H1 (cell line): ENCODE data around the gene EDC3. TPM values are rescaled to one million over a fixed set of nuclear protein-coding genes. Genes with fewer than 3 reads are reported as not detected.

Source experiments
- CTCF ChIA-PET: fragments of 300-600 bp; sonication (Branson Sonifier 250); formaldehyde crosslinking; loops from one replicate; lab custom pipeline; 2021; ENCODE audit not compliant: partially characterized antibody; lab: Charles Lee
- POLR2A ChIA-PET: fragments of 300-600 bp; sonication (Branson Sonifier 250); formaldehyde crosslinking; loops from one replicate; lab custom pipeline; 2021; ENCODE audit warnings: inconsistent platforms; ENCODE audit not compliant: partially characterized antibody; lab: Charles Lee
- DNase-seq, 2 experiments: peaks; one replicate each; pipeline versions ENCODE4 v3.0.0 to v3.0.0-alpha.2; 2010 to 2022; ENCODE audit warnings: low spot score in 2 of 2, low read depth in 1 of 2, mixed read lengths in 1 of 2
- FAIRE-seq: peaks from 2 replicates; lab custom pipeline; 2011; peaks lifted over from hg19 to GRCh38; lab: Jason Lieb, UNC
- H2AFZ ChIP-seq: 2 replicates; pipeline ENCODE4 v1.8.1; 2012; ENCODE audit warnings: low read length, inconsistent platforms
- H2AK5ac ChIP-seq: 2 replicates; pipeline ENCODE4 v1.6.1; 2013; ENCODE audit warnings: low read depth, low read length
- H2BK120ac ChIP-seq: replicated peaks from 2 replicates; pipeline ENCODE3; 2013; ENCODE audit warnings: low read depth, low read length, inconsistent platforms
- H2BK12ac ChIP-seq: 2 replicates; pipeline ENCODE4 v1.6.1; 2013; ENCODE audit warnings: low read depth, low read length
- H2BK15ac ChIP-seq: 2 replicates; pipeline ENCODE4 v1.6.1; 2013; ENCODE audit warnings: low read length
- H2BK20ac ChIP-seq: 2 replicates; pipeline ENCODE4 v1.6.1; 2013; ENCODE audit warnings: low read length
- H2BK5ac ChIP-seq: 2 replicates; pipeline ENCODE4 v1.6.1; 2013; ENCODE audit warnings: low read depth, low read length
- H3K14ac ChIP-seq: 2 replicates; pipeline ENCODE4 v1.6.1; 2013; ENCODE audit warnings: inconsistent platforms; ENCODE audit not compliant: insufficient read length
- H3K18ac ChIP-seq: 2 replicates; pipeline ENCODE4 v1.6.1; 2013; ENCODE audit warnings: low read length; ENCODE audit errors: extremely low read depth
- H3K23ac ChIP-seq: 2 replicates; pipeline ENCODE4 v1.6.1; 2013; ENCODE audit warnings: inconsistent platforms; ENCODE audit not compliant: insufficient read length
- H3K23me2 ChIP-seq: 2 replicates; pipeline ENCODE4 v1.6.1; 2013; ENCODE audit warnings: low read depth, low read length
- H3K27ac ChIP-seq: 2 replicates; pipeline ENCODE4 v1.6.1; 2011; ENCODE audit warnings: low read depth, low read length, inconsistent platforms
- H3K27me3 ChIP-seq, 4 experiments: replicated peaks in 1 of 4; 1 replicate in 1 of 4; 2 replicates in 3 of 4; pipeline versions ENCODE4 v1.6.1 to v1.8.1; 2011 to 2013; ENCODE audit warnings: low read length in 3 of 4, mild to moderate bottlenecking in 3 of 4, inconsistent platforms in 2 of 4, mixed read lengths in 2 of 4, moderate library complexity in 1 of 4; ENCODE audit not compliant: control insufficient read depth in 3 of 4, insufficient read depth in 3 of 4; ENCODE audit errors: extremely low read depth in 1 of 4
- H3K36me3 ChIP-seq, 4 experiments: 2 replicates each; pipeline versions ENCODE4 v1.6.1 to v1.8.1; 2011 to 2013; ENCODE audit warnings: mild to moderate bottlenecking in 4 of 4, low read length in 3 of 4, moderate library complexity in 2 of 4, control low read depth in 1 of 4, inconsistent platforms in 1 of 4; ENCODE audit not compliant: insufficient read depth in 4 of 4, control insufficient read depth in 2 of 4
- H3K4ac ChIP-seq: replicated peaks from 2 replicates; pipeline ENCODE3; 2013; ENCODE audit warnings: low read length, low read depth, mixed read lengths, inconsistent platforms; ENCODE audit not compliant: insufficient read length
- H3K4me1 ChIP-seq, 4 experiments: replicated peaks in 1 of 4; 1 replicate in 1 of 4; 2 replicates in 3 of 4; pipeline versions ENCODE4 v1.6.1 to v1.8.1; 2011 to 2013; ENCODE audit warnings: low read length in 3 of 4, inconsistent platforms in 2 of 4, mixed read lengths in 1 of 4; ENCODE audit not compliant: insufficient read depth in 4 of 4, control insufficient read depth in 3 of 4
- H3K4me2 ChIP-seq, 2 experiments: 2 replicates each; pipeline versions ENCODE4 v1.6.1 to v1.8.1; 2011 to 2013; ENCODE audit warnings: low read depth in 2 of 2, low read length in 2 of 2, control low read depth in 1 of 2, inconsistent platforms in 1 of 2, mild to moderate bottlenecking in 1 of 2; ENCODE audit not compliant: insufficient read depth in 1 of 2
- H3K4me3 ChIP-seq, 4 experiments: fragments of 200-600, 300-600 bp in 1 of 4; sonication (generic), shearing (Covaris generic), sonication (Bioruptor Twin) in 1 of 4; 2 replicates each; pipeline versions ENCODE4 v1.5.1 to v1.8.1; 2011 to 2016; ENCODE audit warnings: low read length in 4 of 4, low read depth in 3 of 4, control low read depth in 2 of 4, inconsistent platforms in 2 of 4, mild to moderate bottlenecking in 2 of 4, mixed read lengths in 1 of 4, moderate library complexity in 1 of 4; ENCODE audit not compliant: insufficient read depth in 2 of 4; ENCODE audit errors: extremely low read depth in 1 of 4
- H3K56ac ChIP-seq: replicated peaks from 2 replicates; pipeline ENCODE3; 2013; ENCODE audit warnings: low read depth, mild to moderate bottlenecking, mixed read lengths, low read length, inconsistent platforms; ENCODE audit not compliant: insufficient read length
- H3K79me1 ChIP-seq: 2 replicates; pipeline ENCODE4 v1.6.1; 2013; ENCODE audit warnings: low read depth, low read length, control low read depth
- H3K79me2 ChIP-seq, 2 experiments: 2 replicates each; pipeline versions ENCODE4 v1.6.1 to v1.8.1; 2012 to 2013; ENCODE audit warnings: low read length in 2 of 2, mild to moderate bottlenecking in 2 of 2, inconsistent platforms in 1 of 2; ENCODE audit not compliant: insufficient read depth in 2 of 2, control insufficient read depth in 1 of 2
- H3K9ac ChIP-seq, 4 experiments: replicated peaks in 1 of 4; 1 replicate in 1 of 4; 2 replicates in 3 of 4; pipeline versions ENCODE4 v1.6.1 to v1.8.1; 2011 to 2013; ENCODE audit warnings: low read depth in 3 of 4, low read length in 3 of 4, control low read depth in 2 of 4, mild to moderate bottlenecking in 2 of 4, moderate library complexity in 2 of 4, inconsistent platforms in 1 of 4; ENCODE audit errors: extremely low read depth in 1 of 4
- H3K9me3 ChIP-seq, 2 experiments: 2 replicates each; pipeline versions ENCODE4 v1.6.1 to v1.8.1; 2012 to 2013; ENCODE audit warnings: mild to moderate bottlenecking in 2 of 2, moderate library complexity in 2 of 2, control low read depth in 1 of 2, inconsistent platforms in 1 of 2, low read depth in 1 of 2, low read length in 1 of 2, mixed read lengths in 1 of 2; ENCODE audit not compliant: insufficient read depth in 2 of 2
- H4K20me1 ChIP-seq, 2 experiments: replicated peaks in 1 of 2; 2 replicates each; pipeline versions ENCODE3 to v1.8.1; 2011 to 2013; ENCODE audit warnings: inconsistent platforms in 2 of 2, low read length in 2 of 2, mild to moderate bottlenecking in 1 of 2; ENCODE audit not compliant: insufficient read depth in 2 of 2, control insufficient read depth in 1 of 2
- H4K5ac ChIP-seq: 2 replicates; pipeline ENCODE4 v1.6.1; 2013; ENCODE audit warnings: low read length, low read depth, mixed read lengths, inconsistent platforms; ENCODE audit not compliant: insufficient read length
- H4K8ac ChIP-seq: 2 replicates; pipeline ENCODE4 v1.8.0; 2013; ENCODE audit warnings: mild to moderate bottlenecking, moderate library complexity, low read length, inconsistent platforms; ENCODE audit not compliant: insufficient read depth; ENCODE audit errors: extremely low read depth
- H4K91ac ChIP-seq: replicated peaks from 2 replicates; pipeline ENCODE3; 2013; ENCODE audit warnings: low read length, mixed read lengths, inconsistent platforms; ENCODE audit not compliant: insufficient read length
- BRCA1 ChIP-seq: IDR thresholded peaks from 2 replicates; pipeline ENCODE4 v1.6.1; 2012; ENCODE audit warnings: low read depth, low read length, improper control_type of control experiment
- CBX8 ChIP-seq: fragments of 300-800, 300-1000 bp; sonication (generic); IDR thresholded peaks from 2 replicates; pipeline ENCODE4 v1.7.1; 2016; ENCODE audit warnings: low read depth, low read length, borderline replicate concordance
- CHD1 ChIP-seq: IDR thresholded peaks from 2 replicates; pipeline ENCODE4 v1.6.1; 2012; ENCODE audit warnings: low read depth, low read length, improper control_type of control experiment
- HDAC2 ChIP-seq, 2 experiments: fragments of 300-600 bp in 1 of 2; sonication (generic) in 1 of 2; IDR thresholded peaks; 2 replicates each; pipeline ENCODE4 v1.6.1; 2011 to 2012; ENCODE audit warnings: low read depth in 2 of 2, low read length in 2 of 2, mild to moderate bottlenecking in 2 of 2, moderate library complexity in 2 of 2, borderline replicate concordance in 1 of 2, inconsistent platforms in 1 of 2
- HDAC6 ChIP-seq: IDR thresholded peaks from one replicate; pipeline ENCODE4 v1.7.1; 2012; ENCODE audit warnings: low read depth, mild to moderate bottlenecking, inconsistent platforms, low read length, moderate library complexity
- JUN ChIP-seq: IDR thresholded peaks from 2 replicates; pipeline ENCODE4 v1.6.1; 2011; ENCODE audit warnings: low read depth, mild to moderate bottlenecking, improper control_type of control experiment, low read length
- RAD21 ChIP-seq, 2 experiments: IDR thresholded peaks in 1 of 2; conservative IDR thresholded peaks in 1 of 2; 2 replicates each; pipeline ENCODE4 v1.6.1; 2011; ENCODE audit warnings: low read depth in 2 of 2, low read length in 2 of 2, improper control_type of control experiment in 1 of 2, inconsistent platforms in 1 of 2, mild to moderate bottlenecking in 1 of 2, moderate library complexity in 1 of 2
- SP1 ChIP-seq: IDR thresholded peaks from 2 replicates; pipeline ENCODE4 v1.6.1; 2011; ENCODE audit warnings: low read depth, low read length
- SRF ChIP-seq: IDR thresholded peaks from 2 replicates; pipeline ENCODE4 v1.6.1; 2011; ENCODE audit warnings: mild to moderate bottlenecking, low read depth, low read length, moderate library complexity
- TBP ChIP-seq: IDR thresholded peaks from 2 replicates; pipeline ENCODE4 v1.6.1; 2011; ENCODE audit warnings: low read depth, low read length, improper control_type of control experiment
- TCF12 ChIP-seq: IDR thresholded peaks from 2 replicates; pipeline ENCODE4 v1.6.1; 2011; ENCODE audit warnings: low read depth, mild to moderate bottlenecking, low read length
- WGBS, 2 experiments: shearing (Covaris generic) in 1 of 2; methylation state at CpG; one replicate each; pipeline versions ENCODE4 v1.1.6 to v1.1.7; 2013 to 2015; ENCODE audit warnings: low lambda C conversion rate in 2 of 2, mixed read lengths in 2 of 2, inconsistent platforms in 1 of 2, low coverage in 1 of 2, missing lambda C conversion rate in 1 of 2; ENCODE audit not compliant: insufficient replicate concordance in 2 of 2, insufficient coverage in 1 of 2, insufficient read length in 1 of 2; ENCODE audit errors: extremely low coverage in 1 of 2, missing lambda C conversion rate in 1 of 2; 5-methylcytosine and 5-hydroxymethylcytosine counted together
- polyA plus RNA-seq, 7 experiments: library from polyadenylated mRNA; depleted of rRNA in 3 of 7; stranded (reverse) in 5 of 7; unstranded in 2 of 7; fragments of >200 nt in 5 of 7; fragments of 200-250 nt in 2 of 7; gene quantifications; 1 replicate in 5 of 7; 2 replicates in 1 of 7; 4 replicates in 1 of 7; pipeline versions ENCODE4 v1.2.1 to v1.2.3, GENCODE V29; 2011 to 2013; ENCODE audit warnings: missing spikeins in 2 of 7, mixed read lengths in 2 of 7
- total RNA-seq: library from RNA; stranded (reverse); fragmentation: NEBNext Ultra II Directional; extraction: Animal tissue kit (Norgen Biotek cat#: 25700); gene quantifications from 2 replicates; pipeline ENCODE4 v1.2.1, GENCODE V29; 2021
- TF ChIP-seq, protein P1 (sequence below): IDR thresholded peaks from 2 replicates; pipeline ENCODE4 v1.6.1; 2011; ENCODE audit warnings: low read length, improper control_type of control experiment

EDC3 gene
- total and polyA plus RNA-seq, 2 of the 8 experiments (the other 6 are each of a cell fraction or from before 2014, with no cell fraction given): 45.0 to 50.8 TPM

DNA sequence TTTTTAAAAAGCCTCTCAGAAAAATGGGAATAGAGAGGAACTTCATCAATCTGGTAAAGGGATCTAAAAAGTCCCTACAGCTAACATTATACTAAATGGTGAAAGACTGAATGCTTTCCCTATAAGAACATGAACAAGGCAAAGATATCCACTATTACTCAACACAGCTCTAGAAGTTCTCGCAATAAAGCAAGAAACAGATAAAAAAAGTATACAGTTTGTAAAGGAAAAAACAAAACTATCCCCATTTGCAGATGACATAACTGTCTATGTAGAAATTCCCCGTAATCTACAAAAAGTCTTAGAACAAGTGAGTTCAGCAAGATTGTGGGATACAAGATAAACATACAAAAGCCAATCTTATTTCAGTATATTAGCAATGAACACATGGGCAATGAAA lies 15.4 kb downstream of the EDC3 start:
- Histone ChIP-seq H3K18ac (no peak overlapping the region), H3K9ac (no peak overlapping the region), H3K4me2 (no peak overlapping the region), H3K79me2 (peaks cover 0 to 48% of the 10 kb centered on the region in 2 experiments; a peak in 3 of 4 replicates), H2BK20ac (no peak overlapping the region), H3K4ac (no peak overlapping the region), H3K36me3 (no peaks in the 10 kb centered on the region; a peak in 2 of 8 replicates), H3K9me3 (no peaks in the 10 kb centered on the region; a peak in 1 of 4 replicates), H2AFZ (no peak overlapping the region), H2BK120ac (no peak overlapping the region), H2BK5ac (no peak overlapping the region), H4K20me1 (no peaks in the 10 kb centered on the region), H2BK15ac (no peak overlapping the region), H2BK12ac (no peak overlapping the region), H3K27me3 (no peaks in the 10 kb centered on the region), H3K79me1 (no peaks in the 10 kb centered on the region; the same call in 1 of the 2 replicates), H3K23ac (no peak overlapping the region), H3K23me2 (no peaks in the 10 kb centered on the region), H4K5ac (no peak overlapping the region), H3K4me3 (no peak overlapping the region), H3K4me1 (no peaks in the 10 kb centered on the region), H3K56ac (no peak overlapping the region), H4K8ac (no peak overlapping the region), H2AK5ac (no peak overlapping the region), H3K14ac (no peak overlapping the region), H4K91ac (no peak overlapping the region), H3K27ac (no peak overlapping the region)
- no peak for DNase-seq
- no peak for FAIRE-seq
- CTCF ChIA-PET: interaction anchor here (0.6 kb wide), 1 partner anchor 86 kb away, joined by 3 read pairs; no protein-coding TSS in a partner anchor
- 96% methylated on average over 2 of the region's 2 CpGs; no CpG with 5 or more reads in 1 of the 2 experiments for WGBS, 2 experiments
- TF ChIP-seq HDAC2 (IDR thresholded peaks at IDR 0.05; ENCODE audit: borderline replicate concordance in 1 of 2, low read depth in 2 of 2, low read length in 2 of 2) (no peak), RAD21 (IDR thresholded peaks at IDR 0.05 in 1 of 2, conservative IDR thresholded peaks at IDR 0.05 in 1 of 2; ENCODE audit: low read depth in 2 of 2, low read length in 2 of 2) (no peak), SRF (no peak), JUN (no peak), TCF12 (no peak), CBX8 (no peak), SP1 (no peak), HDAC6 (no peak), CHD1 (no peak), TBP (no peak), BRCA1 (no peak)
- TF ChIP-seq, protein P1, sequence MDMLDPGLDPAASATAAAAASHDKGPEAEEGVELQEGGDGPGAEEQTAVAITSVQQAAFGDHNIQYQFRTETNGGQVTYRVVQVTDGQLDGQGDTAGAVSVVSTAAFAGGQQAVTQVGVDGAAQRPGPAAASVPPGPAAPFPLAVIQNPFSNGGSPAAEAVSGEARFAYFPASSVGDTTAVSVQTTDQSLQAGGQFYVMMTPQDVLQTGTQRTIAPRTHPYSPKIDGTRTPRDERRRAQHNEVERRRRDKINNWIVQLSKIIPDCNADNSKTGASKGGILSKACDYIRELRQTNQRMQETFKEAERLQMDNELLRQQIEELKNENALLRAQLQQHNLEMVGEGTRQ: no peak
- POLR2A ChIA-PET: no interaction called here
